ENCODE results near the gene CNTN2. TPM values are rescaled to one million over a fixed set of nuclear protein-coding genes. Genes with fewer than 3 reads are reported as not detected.

The CNTN2 gene
- total and polyA plus RNA-seq, 11 donors, result 0.04 to 2.4 (median 0.19) TPM; not detected in 3

DNA sequence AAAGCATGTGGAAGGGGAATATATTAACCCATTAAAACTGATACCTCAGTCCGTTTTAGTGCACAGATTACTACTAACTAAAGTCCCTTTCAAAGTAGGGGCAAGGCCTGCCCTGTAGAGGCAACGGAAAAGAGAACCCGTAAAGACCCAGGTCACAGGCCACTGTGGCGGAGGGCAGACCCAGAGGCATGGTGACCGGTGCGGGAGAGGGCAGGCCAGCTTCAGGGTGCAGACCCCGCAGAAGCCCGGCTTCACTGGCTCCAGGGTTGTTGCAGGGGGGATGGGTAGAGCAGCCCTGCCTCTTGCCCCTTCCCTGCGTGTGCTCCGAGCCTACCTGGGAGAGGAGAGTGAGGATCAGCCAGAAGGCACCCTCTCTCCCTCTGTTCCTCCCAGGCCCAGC lies 17.7 kb downstream of the CNTN2 start:
- ATAC-seq (no peak), DNase-seq (peak in 1 of 5 donors; percentile 33)
- Histone ChIP-seq H3K4me3 (no peak overlapping the region), H3K27me3 (no peaks in the 10 kb centered on the region), H3K4me1 (peaks cover 0 to 8% (median 0%) of the 10 kb centered on the region in 12 donors), H3K36me3 (no peaks in the 10 kb centered on the region), H3K9me3 (no peaks in the 10 kb centered on the region), H3K27ac (no peak overlapping the region)
- no peak for TF ChIP-seq POLR2A (IDR thresholded peaks at IDR 0.05)
- TF ChIP-seq, protein P1, sequence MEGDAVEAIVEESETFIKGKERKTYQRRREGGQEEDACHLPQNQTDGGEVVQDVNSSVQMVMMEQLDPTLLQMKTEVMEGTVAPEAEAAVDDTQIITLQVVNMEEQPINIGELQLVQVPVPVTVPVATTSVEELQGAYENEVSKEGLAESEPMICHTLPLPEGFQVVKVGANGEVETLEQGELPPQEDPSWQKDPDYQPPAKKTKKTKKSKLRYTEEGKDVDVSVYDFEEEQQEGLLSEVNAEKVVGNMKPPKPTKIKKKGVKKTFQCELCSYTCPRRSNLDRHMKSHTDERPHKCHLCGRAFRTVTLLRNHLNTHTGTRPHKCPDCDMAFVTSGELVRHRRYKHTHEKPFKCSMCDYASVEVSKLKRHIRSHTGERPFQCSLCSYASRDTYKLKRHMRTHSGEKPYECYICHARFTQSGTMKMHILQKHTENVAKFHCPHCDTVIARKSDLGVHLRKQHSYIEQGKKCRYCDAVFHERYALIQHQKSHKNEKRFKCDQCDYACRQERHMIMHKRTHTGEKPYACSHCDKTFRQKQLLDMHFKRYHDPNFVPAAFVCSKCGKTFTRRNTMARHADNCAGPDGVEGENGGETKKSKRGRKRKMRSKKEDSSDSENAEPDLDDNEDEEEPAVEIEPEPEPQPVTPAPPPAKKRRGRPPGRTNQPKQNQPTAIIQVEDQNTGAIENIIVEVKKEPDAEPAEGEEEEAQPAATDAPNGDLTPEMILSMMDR (IDR thresholded peaks at IDR 0.05), result no peak
- intact Hi-C loops (cut with DNase I), result loop anchor here (1.0 to 10.0 kb wide), 8 partner anchors 70 to 256 kb away; no protein-coding TSS in a partner anchor
- WGBS, 4 donors, result 85 to 95% (median 93%) methylated on average over 8 to 10 of the region's 10 CpGs

DNA sequence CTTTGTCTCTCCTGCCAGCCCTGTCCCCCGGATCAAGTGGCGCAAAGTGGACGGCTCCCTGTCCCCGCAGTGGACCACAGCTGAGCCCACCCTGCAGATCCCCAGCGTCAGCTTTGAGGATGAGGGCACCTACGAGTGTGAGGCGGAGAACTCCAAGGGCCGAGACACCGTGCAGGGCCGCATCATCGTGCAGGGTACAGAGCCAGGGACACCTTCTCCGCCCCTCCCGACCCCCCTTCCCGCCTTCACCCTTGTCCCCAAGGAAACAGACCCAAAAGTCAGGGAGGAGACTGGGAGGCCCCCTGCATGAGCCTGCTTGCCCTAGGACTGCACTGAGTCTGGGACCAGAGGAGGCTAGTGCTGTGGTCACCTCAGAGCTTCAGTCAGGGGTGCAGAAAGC lies 18.2 kb downstream of the CNTN2 start:
- H3K4me1 ChIP-seq, result peaks cover 0 to 8% (median 0%) of the 10 kb centered on the region in 12 donors
- intact Hi-C loops (cut with DNase I), result loop anchor here (1.0 to 10.0 kb wide), 8 partner anchors 71 to 256 kb away; no protein-coding TSS in a partner anchor
- no peaks in the 10 kb centered on the region for H3K36me3 ChIP-seq
- 76 to 89% (median 77%) methylated on average over 8 to 14 of the region's 14 CpGs for WGBS, 4 donors
- H3K27me3 ChIP-seq, result no peaks in the 10 kb centered on the region
- no peak overlapping the region for H3K27ac ChIP-seq
- no peak for TF ChIP-seq POLR2A (IDR thresholded peaks at IDR 0.05)
- TF ChIP-seq, protein P1 (IDR thresholded peaks at IDR 0.05), result no peak
- H3K9me3 ChIP-seq, result no peaks in the 10 kb centered on the region
- H3K4me3 ChIP-seq, result no peak overlapping the region
- peak in 3 of 4 donors; percentile 25 to 35 (median 25) for ATAC-seq
- peak in 1 of 5 donors; percentile 43 for DNase-seq

DNA sequence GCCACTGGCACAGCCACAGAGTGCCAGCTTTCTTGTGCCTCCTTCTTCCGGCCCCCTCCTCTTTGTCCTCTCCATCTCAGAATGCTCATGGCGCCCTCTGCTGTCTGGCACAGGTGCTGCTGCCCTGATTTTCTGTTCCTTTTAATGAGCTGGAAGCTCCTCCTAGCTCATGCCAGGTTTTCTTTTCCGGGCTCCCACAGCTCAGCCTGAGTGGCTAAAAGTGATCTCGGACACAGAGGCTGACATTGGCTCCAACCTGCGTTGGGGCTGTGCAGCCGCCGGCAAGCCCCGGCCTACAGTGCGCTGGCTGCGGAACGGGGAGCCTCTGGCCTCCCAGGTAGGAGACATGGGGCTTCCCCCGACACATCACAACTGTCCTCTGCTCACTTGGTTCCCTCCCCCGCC lies 18.7 kb downstream of the CNTN2 start:
- H3K27me3 ChIP-seq, result no peaks in the 10 kb centered on the region
- no peak overlapping the region for H3K4me3 ChIP-seq
- no peak overlapping the region for H3K27ac ChIP-seq
- peaks cover 0 to 8% (median 0%) of the 10 kb centered on the region in 12 donors for H3K4me1 ChIP-seq
- DNase-seq, result peak in 4 of 5 donors; percentile 50 to 69 (median 64)
- H3K36me3 ChIP-seq, result no peaks in the 10 kb centered on the region
- TF ChIP-seq POLR2A (IDR thresholded peaks at IDR 0.05), result no peak
- TF ChIP-seq, protein P1 (IDR thresholded peaks at IDR 0.05), result peak; percentile 71 to 90 (median 84)
- ATAC-seq, result peak in 3 of 4 donors; percentile 45 to 79 (median 64)
- H3K9me3 ChIP-seq, result no peaks in the 10 kb centered on the region
- intact Hi-C loops (cut with DNase I), result loop anchor here (1.0 to 10.0 kb wide), 8 partner anchors 71 to 257 kb away; no protein-coding TSS in a partner anchor
- 29 to 35% (median 33%) methylated on average over 13 of the region's 13 CpGs for WGBS, 4 donors

- Histone ChIP-seq H3K4me1 (peaks cover 0 to 8% (median 0%) of the 10 kb centered on the region in 12 donors), H3K9me3 (no peaks in the 10 kb centered on the region), H3K27me3 (no peaks in the 10 kb centered on the region), H3K4me3 (no peak overlapping the region), H3K36me3 (no peaks in the 10 kb centered on the region), H3K27ac (no peak overlapping the region)
- intact Hi-C loops (cut with DNase I), result loop anchor here in 7 of 10 donors (1.0 to 10.0 kb wide), 5 partner anchors 73 to 258 kb away; no protein-coding TSS in a partner anchor
- DNase-seq (no peak), ATAC-seq (no peak)
- WGBS, 4 donors, result 92 to 95% (median 94%) methylated on average over 8 of the region's 8 CpGs
- TF ChIP-seq, protein P1 (IDR thresholded peaks at IDR 0.05), result no peak
Observed at GRCh38 chr1:205062319-205062718, 19.3 kb downstream of the CNTN2 start.
